Smooth muscle cell (in vitro differentiated cells): ENCODE results near the gene SLC9A3. TPM values are rescaled to one million over a fixed set of nuclear protein-coding genes. Genes with fewer than 3 reads are reported as not detected.

ENCODE experiments used
- DNase-seq: peaks from one replicate; lab custom pipeline; 2025; ENCODE audit not compliant: unreplicated experiment; lab: John Stamatoyannopoulos, UW
- H2AFZ ChIP-seq: fragments of 200-600 bp; sonication (generic); 2 replicates; pipeline ENCODE4 v1.6.0; 2016; ENCODE audit warnings: antibody characterized with exemption, low read depth, mild to moderate bottlenecking
- H3F3A ChIP-seq: fragments of 200-600 bp; sonication (generic); 2 replicates; pipeline ENCODE4 v1.6.0; 2017; ENCODE audit warnings: antibody characterized with exemption, low read depth
- H3K27ac ChIP-seq: fragments of 200-600 bp; sonication (generic); 2 replicates; pipeline ENCODE4 v1.5.1; 2016; ENCODE audit warnings: low read depth, mild to moderate bottlenecking
- H3K27me3 ChIP-seq: fragments of 200-600 bp; sonication (generic); 2 replicates; pipeline ENCODE4 v1.6.1; 2016; ENCODE audit warnings: low read depth, mild to moderate bottlenecking
- H3K36me3 ChIP-seq: fragments of 200-600 bp; sonication (generic); 2 replicates; pipeline ENCODE4 v1.5.1; 2016; ENCODE audit warnings: low read depth
- H3K4me1 ChIP-seq: fragments of 200-600 bp; sonication (generic); 2 replicates; pipeline ENCODE4 v1.5.1; 2016; ENCODE audit warnings: low read depth
- H3K4me2 ChIP-seq: fragments of 200-600 bp; sonication (generic); 2 replicates; pipeline ENCODE4 v1.6.0; 2016; ENCODE audit warnings: mild to moderate bottlenecking
- H3K4me3 ChIP-seq: fragments of 200-600 bp; sonication (generic); 2 replicates; pipeline ENCODE4 v1.5.1; 2016; ENCODE audit warnings: mild to moderate bottlenecking
- H3K79me2 ChIP-seq: fragments of 200-600 bp; sonication (generic); 2 replicates; pipeline ENCODE4 v1.6.0; 2016; ENCODE audit warnings: low read depth, mild to moderate bottlenecking
- H3K9ac ChIP-seq: fragments of 200-600 bp; sonication (generic); 2 replicates; pipeline ENCODE4 v1.6.0; 2016; ENCODE audit warnings: low read depth
- H3K9me3 ChIP-seq: fragments of 200-600 bp; sonication (generic); replicated peaks from 2 replicates; pipeline ENCODE4 v1.5.1; 2016; ENCODE audit warnings: low read depth
- H4K20me1 ChIP-seq: fragments of 200-600 bp; sonication (generic); 2 replicates; pipeline ENCODE4 v1.6.0; 2016; ENCODE audit warnings: low read depth
- WGBS: methylation state at CpG from one replicate; pipeline ENCODE4 v1.1.7; 2016; ENCODE audit warnings: low lambda C conversion rate; 5-methylcytosine and 5-hydroxymethylcytosine counted together
- polyA plus RNA-seq: library from polyadenylated mRNA; unstranded; fragments of >200 nt; fragmentation: Nextera tagmentation; extraction: Ambion mirVana; gene quantifications from 2 replicates; pipeline ENCODE4 v1.2.1, GENCODE V29; 2016
- total RNA-seq: library from RNA; depleted of rRNA; stranded (reverse); fragments of >200 nt; gene quantifications from 2 replicates; pipeline ENCODE4 v1.2.3, GENCODE V29; 2014
- TF ChIP-seq, protein P1 (sequence below): fragments of 200-600 bp; sonication (generic); IDR thresholded peaks from 2 replicates; pipeline ENCODE4 v1.5.1; 2017; ENCODE audit warnings: borderline replicate concordance, mild to moderate bottlenecking, antibody characterized with exemption; ENCODE audit not compliant: insufficient read depth, poor library complexity, severe bottlenecking

Gene SLC9A3
- total and polyA plus RNA-seq, 2 experiments from 2014 or later = 1.1 to 1.8 TPM

DNA sequence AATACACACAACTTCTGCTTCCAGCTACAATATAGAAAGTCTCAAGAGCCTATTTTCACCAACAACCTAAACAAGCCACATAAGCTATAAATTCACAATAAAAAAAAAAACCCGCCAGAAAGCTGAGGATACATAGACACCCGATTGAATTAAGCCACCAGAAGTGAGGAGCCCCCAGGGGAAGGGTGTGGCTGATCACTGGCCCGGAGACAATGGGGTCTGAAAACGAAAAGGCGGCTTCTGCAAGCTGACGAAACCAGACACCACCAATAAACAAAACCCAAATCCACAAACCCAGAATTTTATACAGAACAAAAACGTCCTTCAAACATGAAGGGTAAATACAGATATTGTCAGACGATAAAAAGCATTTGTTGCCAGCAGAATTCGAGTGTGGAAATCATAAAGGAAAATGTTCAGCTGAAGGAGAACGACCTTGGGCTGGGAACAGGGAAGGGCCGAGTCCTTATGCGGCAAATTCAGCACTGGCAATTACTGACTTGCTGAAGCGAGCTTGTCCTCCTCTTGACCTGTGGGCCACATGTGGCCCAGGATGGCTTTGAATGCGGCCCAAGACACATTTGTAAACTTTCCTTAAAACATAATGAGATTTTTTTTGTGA lies 48.3 kb upstream of the SLC9A3 start:
- Histone ChIP-seq H3K4me1 (no peaks in the 10 kb centered on the region), H4K20me1 (no peaks in the 10 kb centered on the region), H3K36me3 (no peaks in the 10 kb centered on the region), H3K79me2 (no peaks in the 10 kb centered on the region), H3K9me3 (no peaks in the 10 kb centered on the region), H2AFZ (no peak overlapping the region), H3K27ac (no peak overlapping the region), H3K9ac (no peak overlapping the region), H3K4me3 (no peak overlapping the region), H3K4me2 (no peak overlapping the region), H3K27me3 (no peaks in the 10 kb centered on the region), H3F3A (no peaks in the 10 kb centered on the region)
- no peak for DNase-seq
- WGBS = 78% methylated on average over 14 of the region's 14 CpGs
- TF ChIP-seq, protein P1, sequence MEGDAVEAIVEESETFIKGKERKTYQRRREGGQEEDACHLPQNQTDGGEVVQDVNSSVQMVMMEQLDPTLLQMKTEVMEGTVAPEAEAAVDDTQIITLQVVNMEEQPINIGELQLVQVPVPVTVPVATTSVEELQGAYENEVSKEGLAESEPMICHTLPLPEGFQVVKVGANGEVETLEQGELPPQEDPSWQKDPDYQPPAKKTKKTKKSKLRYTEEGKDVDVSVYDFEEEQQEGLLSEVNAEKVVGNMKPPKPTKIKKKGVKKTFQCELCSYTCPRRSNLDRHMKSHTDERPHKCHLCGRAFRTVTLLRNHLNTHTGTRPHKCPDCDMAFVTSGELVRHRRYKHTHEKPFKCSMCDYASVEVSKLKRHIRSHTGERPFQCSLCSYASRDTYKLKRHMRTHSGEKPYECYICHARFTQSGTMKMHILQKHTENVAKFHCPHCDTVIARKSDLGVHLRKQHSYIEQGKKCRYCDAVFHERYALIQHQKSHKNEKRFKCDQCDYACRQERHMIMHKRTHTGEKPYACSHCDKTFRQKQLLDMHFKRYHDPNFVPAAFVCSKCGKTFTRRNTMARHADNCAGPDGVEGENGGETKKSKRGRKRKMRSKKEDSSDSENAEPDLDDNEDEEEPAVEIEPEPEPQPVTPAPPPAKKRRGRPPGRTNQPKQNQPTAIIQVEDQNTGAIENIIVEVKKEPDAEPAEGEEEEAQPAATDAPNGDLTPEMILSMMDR = no peak

DNA sequence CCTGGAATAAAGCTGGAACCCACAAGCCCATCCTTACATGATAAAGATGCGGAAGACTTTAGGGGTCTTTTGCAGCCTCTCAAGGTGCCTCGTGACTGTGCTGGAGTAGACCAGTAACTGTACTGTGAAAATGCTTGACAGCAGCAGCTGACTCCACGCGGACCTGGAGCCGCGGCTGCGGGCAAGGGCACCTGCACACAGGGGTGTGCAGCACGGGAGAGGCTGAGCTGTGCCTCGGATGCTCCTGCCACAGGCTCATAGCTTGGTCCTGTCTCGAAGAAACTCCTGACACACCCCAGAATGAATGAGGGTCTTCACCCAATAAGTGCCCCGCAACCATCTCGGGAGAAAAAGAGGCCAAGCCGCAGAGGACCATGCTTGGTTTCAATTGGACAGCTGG lies 47.5 kb upstream of the SLC9A3 start:
- Histone ChIP-seq H3K27me3 (no peaks in the 10 kb centered on the region), H3F3A (no peaks in the 10 kb centered on the region), H3K4me3 (no peak overlapping the region), H3K9ac (no peak overlapping the region), H4K20me1 (no peaks in the 10 kb centered on the region), H3K9me3 (no peaks in the 10 kb centered on the region), H3K27ac (no peak overlapping the region), H2AFZ (no peak overlapping the region), H3K79me2 (no peaks in the 10 kb centered on the region), H3K4me1 (no peaks in the 10 kb centered on the region), H3K4me2 (no peak overlapping the region), H3K36me3 (no peaks in the 10 kb centered on the region)
- DNase-seq = no peak
- TF ChIP-seq, protein P1 = no peak
- WGBS = 95% methylated on average over 13 of the region's 13 CpGs

DNA sequence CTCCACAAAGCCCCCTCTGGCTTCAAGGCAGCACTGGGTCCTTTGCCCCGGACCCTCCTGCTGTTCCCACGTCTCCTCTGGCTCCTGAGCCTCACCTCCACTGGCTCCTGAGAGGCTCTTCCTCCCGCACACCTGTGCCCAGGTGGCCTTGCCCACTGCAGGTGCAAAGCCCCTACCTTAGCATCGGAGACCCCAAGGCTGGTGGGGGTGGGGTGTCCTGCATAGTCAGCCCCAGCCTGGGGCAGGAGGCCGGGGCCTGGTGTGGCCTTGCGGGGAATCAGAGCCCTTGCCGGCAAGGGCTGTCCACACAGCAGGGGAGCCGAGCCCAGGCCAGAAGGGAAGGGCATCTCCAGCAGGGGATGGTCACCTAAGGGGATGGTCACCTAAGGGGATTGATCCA lies 46.6 kb upstream of the SLC9A3 start:
- Histone ChIP-seq H3K4me2 (no peak overlapping the region), H3F3A (no peaks in the 10 kb centered on the region), H3K9me3 (no peaks in the 10 kb centered on the region), H3K36me3 (no peaks in the 10 kb centered on the region), H3K27ac (no peak overlapping the region), H3K79me2 (no peaks in the 10 kb centered on the region), H4K20me1 (no peaks in the 10 kb centered on the region), H3K4me3 (no peak overlapping the region), H3K27me3 (peaks cover 4% of the 10 kb centered on the region), H3K9ac (no peak overlapping the region), H3K4me1 (no peaks in the 10 kb centered on the region), H2AFZ (no peak overlapping the region)
- TF ChIP-seq, protein P1 = no peak
- DNase-seq = no peak
- WGBS = 91% methylated on average over 8 of the region's 8 CpGs

DNA sequence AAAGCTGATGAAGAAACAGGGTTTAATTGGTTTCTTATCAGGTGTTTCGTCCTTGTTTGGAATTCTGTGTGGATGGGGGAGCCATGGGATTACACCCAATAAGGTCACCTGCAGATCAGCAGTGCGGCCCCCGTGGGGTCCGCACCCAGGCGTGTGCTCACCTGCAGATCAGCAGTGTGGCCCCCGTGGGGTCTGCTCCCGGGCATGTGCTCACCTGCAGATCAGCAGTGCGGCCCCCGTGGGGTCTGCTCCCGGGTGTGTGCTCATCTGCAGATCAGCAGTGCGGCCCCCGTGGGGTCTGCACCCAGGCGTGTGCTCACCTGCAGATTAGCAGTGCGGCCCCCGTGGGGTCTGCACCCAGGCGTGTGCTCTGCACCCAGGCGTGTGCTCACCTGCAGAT lies 46.2 kb upstream of the SLC9A3 start:
- no peak overlapping the region for H3K27ac ChIP-seq
- H3K36me3 ChIP-seq = no peaks in the 10 kb centered on the region
- H2AFZ ChIP-seq = no peak overlapping the region
- peaks cover 6% of the 10 kb centered on the region for H3K27me3 ChIP-seq
- no peak for DNase-seq
- 90% methylated on average over 17 of the region's 17 CpGs for WGBS
- TF ChIP-seq, protein P1 = no peak
- H3K4me3 ChIP-seq = no peak overlapping the region
- H3K4me2 ChIP-seq = no peak overlapping the region
- no peaks in the 10 kb centered on the region for H3K4me1 ChIP-seq
- H3F3A ChIP-seq = no peaks in the 10 kb centered on the region
- H3K9me3 ChIP-seq = no peaks in the 10 kb centered on the region
- H3K79me2 ChIP-seq = no peaks in the 10 kb centered on the region
- no peaks in the 10 kb centered on the region for H4K20me1 ChIP-seq
- H3K9ac ChIP-seq = no peak overlapping the region
